Measurements from ENCODE around the gene CDC20B. TPM values are rescaled to one million over a fixed set of nuclear protein-coding genes. Genes with fewer than 3 reads are reported as not detected.

The CDC20B gene
- total RNA-seq, 1 experiment from 2014 or later: 0.08 TPM

DNA sequence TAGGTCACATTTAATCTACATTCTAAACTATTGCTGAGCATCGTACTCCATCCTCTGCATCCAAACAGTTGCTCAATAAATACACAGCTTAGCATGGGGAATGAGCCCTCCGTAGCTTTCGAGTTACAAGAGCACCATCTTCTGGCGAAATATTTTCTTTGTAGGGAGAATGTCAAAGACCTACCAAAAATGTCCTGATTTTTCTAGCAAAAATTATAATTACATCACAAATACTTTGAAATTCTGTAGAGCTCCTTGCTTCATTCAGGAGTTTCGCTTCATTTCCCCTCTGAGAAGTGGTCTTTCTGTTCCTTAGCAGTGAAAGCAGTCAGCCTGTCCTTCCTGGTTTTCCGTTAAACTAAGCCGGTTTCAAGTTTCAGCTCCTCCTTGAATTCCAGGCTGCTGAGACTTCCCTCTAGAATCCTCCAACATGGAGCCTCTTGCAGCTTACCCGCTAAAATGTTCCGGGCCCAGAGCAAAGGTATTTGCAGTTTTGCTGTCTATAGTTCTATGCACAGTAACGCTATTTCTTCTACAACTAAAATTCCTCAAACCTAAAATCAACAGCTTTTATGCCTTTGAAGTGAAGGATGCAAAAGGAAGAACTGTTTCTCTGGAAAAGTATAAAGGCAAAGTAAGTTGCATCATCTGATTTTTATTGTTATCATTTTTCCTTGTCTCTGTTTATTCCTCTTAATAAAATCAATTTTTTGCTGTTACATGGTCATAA lies 13.0 kb downstream of the CDC20B start, which contains the start of gene GPX8:
Gene GPX8, plus strand, starts transcription at position 409 of the 730 bp plus-strand sequence. Its CDS starts 22 bp downstream, at position 431.
- H3K36me3 ChIP-seq (ENCODE audit: control insufficient read depth, insufficient read depth, low read length): peaks cover 8% of the 10 kb centered on the region; the same call in 1 of the 2 replicates
- TF ChIP-seq POLR2AphosphoS5 (IDR thresholded peaks at IDR 0.05; ENCODE audit: low read depth, low read length) (peak; percentile 79), SIN3A (IDR thresholded peaks at IDR 0.05; ENCODE audit: borderline replicate concordance, insufficient read depth, low read depth, low read length) (no peak)
- TF ChIP-seq, protein P1, sequence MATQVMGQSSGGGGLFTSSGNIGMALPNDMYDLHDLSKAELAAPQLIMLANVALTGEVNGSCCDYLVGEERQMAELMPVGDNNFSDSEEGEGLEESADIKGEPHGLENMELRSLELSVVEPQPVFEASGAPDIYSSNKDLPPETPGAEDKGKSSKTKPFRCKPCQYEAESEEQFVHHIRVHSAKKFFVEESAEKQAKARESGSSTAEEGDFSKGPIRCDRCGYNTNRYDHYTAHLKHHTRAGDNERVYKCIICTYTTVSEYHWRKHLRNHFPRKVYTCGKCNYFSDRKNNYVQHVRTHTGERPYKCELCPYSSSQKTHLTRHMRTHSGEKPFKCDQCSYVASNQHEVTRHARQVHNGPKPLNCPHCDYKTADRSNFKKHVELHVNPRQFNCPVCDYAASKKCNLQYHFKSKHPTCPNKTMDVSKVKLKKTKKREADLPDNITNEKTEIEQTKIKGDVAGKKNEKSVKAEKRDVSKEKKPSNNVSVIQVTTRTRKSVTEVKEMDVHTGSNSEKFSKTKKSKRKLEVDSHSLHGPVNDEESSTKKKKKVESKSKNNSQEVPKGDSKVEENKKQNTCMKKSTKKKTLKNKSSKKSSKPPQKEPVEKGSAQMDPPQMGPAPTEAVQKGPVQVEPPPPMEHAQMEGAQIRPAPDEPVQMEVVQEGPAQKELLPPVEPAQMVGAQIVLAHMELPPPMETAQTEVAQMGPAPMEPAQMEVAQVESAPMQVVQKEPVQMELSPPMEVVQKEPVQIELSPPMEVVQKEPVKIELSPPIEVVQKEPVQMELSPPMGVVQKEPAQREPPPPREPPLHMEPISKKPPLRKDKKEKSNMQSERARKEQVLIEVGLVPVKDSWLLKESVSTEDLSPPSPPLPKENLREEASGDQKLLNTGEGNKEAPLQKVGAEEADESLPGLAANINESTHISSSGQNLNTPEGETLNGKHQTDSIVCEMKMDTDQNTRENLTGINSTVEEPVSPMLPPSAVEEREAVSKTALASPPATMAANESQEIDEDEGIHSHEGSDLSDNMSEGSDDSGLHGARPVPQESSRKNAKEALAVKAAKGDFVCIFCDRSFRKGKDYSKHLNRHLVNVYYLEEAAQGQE (IDR thresholded peaks at IDR 0.05; ENCODE audit: insufficient read depth in 1 of 2, low read depth in 2 of 2, low read length in 1 of 2): 0 out of 4 replicates have a peak, but pooled peaks of 1 of the 2 experiments have one; percentile 23
- TF ChIP-seq, protein P2, sequence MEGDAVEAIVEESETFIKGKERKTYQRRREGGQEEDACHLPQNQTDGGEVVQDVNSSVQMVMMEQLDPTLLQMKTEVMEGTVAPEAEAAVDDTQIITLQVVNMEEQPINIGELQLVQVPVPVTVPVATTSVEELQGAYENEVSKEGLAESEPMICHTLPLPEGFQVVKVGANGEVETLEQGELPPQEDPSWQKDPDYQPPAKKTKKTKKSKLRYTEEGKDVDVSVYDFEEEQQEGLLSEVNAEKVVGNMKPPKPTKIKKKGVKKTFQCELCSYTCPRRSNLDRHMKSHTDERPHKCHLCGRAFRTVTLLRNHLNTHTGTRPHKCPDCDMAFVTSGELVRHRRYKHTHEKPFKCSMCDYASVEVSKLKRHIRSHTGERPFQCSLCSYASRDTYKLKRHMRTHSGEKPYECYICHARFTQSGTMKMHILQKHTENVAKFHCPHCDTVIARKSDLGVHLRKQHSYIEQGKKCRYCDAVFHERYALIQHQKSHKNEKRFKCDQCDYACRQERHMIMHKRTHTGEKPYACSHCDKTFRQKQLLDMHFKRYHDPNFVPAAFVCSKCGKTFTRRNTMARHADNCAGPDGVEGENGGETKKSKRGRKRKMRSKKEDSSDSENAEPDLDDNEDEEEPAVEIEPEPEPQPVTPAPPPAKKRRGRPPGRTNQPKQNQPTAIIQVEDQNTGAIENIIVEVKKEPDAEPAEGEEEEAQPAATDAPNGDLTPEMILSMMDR (IDR thresholded peaks at IDR 0.05): peak; percentile 75
- peaks cover 5% of the 10 kb centered on the region; the same call in 1 of the 2 replicates for H3K4me1 ChIP-seq (ENCODE audit: control insufficient read depth, insufficient read depth, low read length)
- intact Hi-C loops (cut with micrococcal nuclease; ENCODE audit: unreplicated experiment) (loop anchor here (5.0 kb wide), 1 partner anchor 643 kb away; the partner anchor contains the start of gene SNX18), in situ Hi-C loops (cut with HindIII; ENCODE audit: low pct_unique_long_range_greater_than_20kb, low sequenced_read_pairs) (no loop called here)
- H3K27ac ChIP-seq (ENCODE audit: low read length): peak within 1 kb of the TSS; percentile 98
- no peaks in the 10 kb centered on the region for H3K9me3 ChIP-seq (ENCODE audit: control insufficient read depth, insufficient read depth, low read depth, low read length)
- no TSS peak for BruUV-seq (replicated peaks)
- ATAC-seq (peak; percentile 96), DNase-seq (ENCODE audit: low read depth, low spot score) (peak; percentile 73)
- peak within 1 kb of the TSS; percentile 70 to 82 for H3K4me3 ChIP-seq (ENCODE audit: low read depth in 2 of 2, low read length in 2 of 2)
- POLR2A ChIA-PET: interaction anchor here (0.6 to 1.0 kb wide), 2 partner anchors 194 to 1978 kb away, joined by 4 to 6 read pairs; no protein-coding TSS in a partner anchor
- CTCF ChIA-PET: interaction anchor here (0.7 to 1.7 kb wide), 9 partner anchors 10 to 643 kb away, joined by 3 to 19 read pairs (median 6); partner anchors contain the start of gene SNX18
- no peaks in the 10 kb centered on the region; the same call in 1 of the 2 replicates for H3K27me3 ChIP-seq (ENCODE audit: control insufficient read depth, insufficient read depth, low read length)

DNA sequence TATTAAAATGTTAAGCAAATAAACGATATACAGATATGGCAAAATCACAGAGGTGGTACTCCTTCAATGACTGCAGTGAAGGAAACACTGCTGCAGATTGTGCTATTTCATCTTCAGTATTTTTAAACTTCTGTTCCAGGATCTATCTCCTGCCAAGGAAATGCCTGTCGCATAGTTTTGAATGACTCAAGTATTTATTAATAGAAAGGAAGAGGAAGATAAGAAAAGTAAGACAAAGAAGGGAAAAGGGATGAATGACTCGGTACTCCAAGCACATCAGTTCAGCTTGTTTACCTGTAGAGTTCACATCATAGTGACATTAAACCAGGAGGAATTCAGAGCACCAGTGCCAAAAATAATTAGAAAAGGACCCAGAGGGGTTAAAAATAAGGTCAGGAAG lies 18.1 kb downstream of the CDC20B start:
- ATAC-seq (no peak), DNase-seq (ENCODE audit: low read depth, low spot score) (no peak)
- Histone ChIP-seq H3K9me3 (ENCODE audit: control insufficient read depth, insufficient read depth, low read depth, low read length) (no peaks in the 10 kb centered on the region), H3K36me3 (ENCODE audit: control insufficient read depth, insufficient read depth, low read length) (no peaks in the 10 kb centered on the region), H3K27me3 (ENCODE audit: control insufficient read depth, insufficient read depth, low read length) (no peaks in the 10 kb centered on the region; the same call in none of the 2 replicates), H3K4me1 (ENCODE audit: control insufficient read depth, insufficient read depth, low read length) (no peaks in the 10 kb centered on the region), H3K27ac (ENCODE audit: low read length) (no peak overlapping the region), H3K4me3 (ENCODE audit: low read depth in 2 of 2, low read length in 2 of 2) (no peak overlapping the region)
- CTCF ChIA-PET: no interaction called here
- POLR2A ChIA-PET: no interaction called here
- in situ Hi-C loops (cut with HindIII; ENCODE audit: low pct_unique_long_range_greater_than_20kb, low sequenced_read_pairs): no loop called here
- BruUV-seq (replicated peaks): no TSS peak
- intact Hi-C loops (cut with micrococcal nuclease; ENCODE audit: unreplicated experiment): loop anchor here (5.0 kb wide), 1 partner anchor 638 kb away; the partner anchor contains the start of gene SNX18
- TF ChIP-seq, protein P2 (IDR thresholded peaks at IDR 0.05): no peak
- no peak for TF ChIP-seq POLR2AphosphoS5 (IDR thresholded peaks at IDR 0.05; ENCODE audit: low read depth, low read length)
- no peak for TF ChIP-seq SIN3A (IDR thresholded peaks at IDR 0.05; ENCODE audit: borderline replicate concordance, insufficient read depth, low read depth, low read length)
- no peak for TF ChIP-seq TCF7L2 (IDR thresholded peaks at IDR 0.05; ENCODE audit: low read depth, low read length)
- TF ChIP-seq, protein P1 (IDR thresholded peaks at IDR 0.05; ENCODE audit: insufficient read depth in 1 of 2, low read depth in 2 of 2, low read length in 1 of 2): no peak
